K562 (cell line): Measurements from ENCODE around the gene RARG.

Source experiments
- EZH2 ChIP-seq: IDR thresholded peaks from 2 replicates; pipeline ENCODE4 v1.6.1; 2012; ENCODE audit warnings: low read depth, mild to moderate bottlenecking, inconsistent platforms, low read length, borderline replicate concordance
- FOXM1 ChIP-seq, 2 experiments: fragments of 450-650 bp in 1 of 2; sonication (generic) in 1 of 2; formaldehyde crosslinking in 1 of 2; IDR thresholded peaks; 2 replicates each; pipeline versions ENCODE4 v1.6.1 to v1.9.0; 2017 to 2022; ENCODE audit warnings: low read depth in 2 of 2, mild to moderate bottlenecking in 2 of 2, missing genetic modification reagents in 1 of 2, moderate library complexity in 1 of 2
- TAF1 ChIP-seq: IDR thresholded peaks from 2 replicates; pipeline ENCODE4 v1.6.1; 2011; ENCODE audit warnings: mild to moderate bottlenecking, low read length, moderate library complexity; ENCODE audit not compliant: insufficient read depth, control insufficient read depth, severe bottlenecking; ENCODE audit errors: extremely low read depth
- TF ChIP-seq, protein P1 (sequence below): sonication (generic); formaldehyde crosslinking; IDR thresholded peaks from 2 replicates; pipeline ENCODE4 v1.8.0; 2022; ENCODE audit warnings: mild to moderate bottlenecking, missing genetic modification reagents, borderline replicate concordance
- TF ChIP-seq, protein P2 (sequence below), 3 experiments: IDR thresholded peaks in 2 of 3; conservative IDR thresholded peaks in 1 of 3; 2 replicates each; pipeline ENCODE4 v1.5.1; 2011 to 2012; ENCODE audit warnings: low read length in 3 of 3, mild to moderate bottlenecking in 3 of 3, control low read depth in 2 of 3, improper control_type of control experiment in 1 of 3, inconsistent platforms in 1 of 3, low read depth in 1 of 3, mixed read lengths in 1 of 3, moderate library complexity in 1 of 3; ENCODE audit not compliant: insufficient read depth in 2 of 3
- TF ChIP-seq, protein P3 (sequence below): fragments of 450-650 bp; IDR thresholded peaks from 2 replicates; pipeline ENCODE4 v1.7.0; 2016; ENCODE audit warnings: borderline replicate concordance
- TF ChIP-seq, protein P4 (sequence below): sonication (generic); formaldehyde crosslinking; IDR thresholded peaks from 2 replicates; pipeline ENCODE4 v1.9.0; 2022; ENCODE audit warnings: mild to moderate bottlenecking, missing genetic modification reagents

DNA sequence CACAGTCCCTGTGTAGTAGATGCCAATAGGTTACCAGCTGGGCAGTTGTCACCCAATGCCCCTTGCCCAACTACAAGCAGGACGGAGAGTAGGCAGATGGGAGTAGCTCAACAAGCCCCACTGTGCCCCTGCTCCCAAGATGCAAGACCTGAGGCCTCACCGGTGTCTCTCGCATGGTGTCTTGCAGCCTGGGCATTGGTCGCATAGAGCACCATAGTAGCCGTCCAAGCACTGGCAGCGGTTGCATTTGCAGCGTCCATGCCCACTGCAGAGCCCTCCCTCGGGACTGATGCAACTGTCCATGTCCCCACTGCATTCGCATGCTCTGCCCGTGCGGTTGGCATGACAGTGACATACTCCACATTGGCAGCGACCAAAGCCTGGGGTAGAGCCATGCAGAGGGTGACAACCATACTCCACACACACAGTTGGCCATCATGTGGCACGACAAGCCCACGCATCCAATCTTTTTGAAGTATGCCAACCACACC, 39.4 kb downstream of the RARG start:
- TF ChIP-seq EZH2, result no peak
- TF ChIP-seq, protein P1, sequence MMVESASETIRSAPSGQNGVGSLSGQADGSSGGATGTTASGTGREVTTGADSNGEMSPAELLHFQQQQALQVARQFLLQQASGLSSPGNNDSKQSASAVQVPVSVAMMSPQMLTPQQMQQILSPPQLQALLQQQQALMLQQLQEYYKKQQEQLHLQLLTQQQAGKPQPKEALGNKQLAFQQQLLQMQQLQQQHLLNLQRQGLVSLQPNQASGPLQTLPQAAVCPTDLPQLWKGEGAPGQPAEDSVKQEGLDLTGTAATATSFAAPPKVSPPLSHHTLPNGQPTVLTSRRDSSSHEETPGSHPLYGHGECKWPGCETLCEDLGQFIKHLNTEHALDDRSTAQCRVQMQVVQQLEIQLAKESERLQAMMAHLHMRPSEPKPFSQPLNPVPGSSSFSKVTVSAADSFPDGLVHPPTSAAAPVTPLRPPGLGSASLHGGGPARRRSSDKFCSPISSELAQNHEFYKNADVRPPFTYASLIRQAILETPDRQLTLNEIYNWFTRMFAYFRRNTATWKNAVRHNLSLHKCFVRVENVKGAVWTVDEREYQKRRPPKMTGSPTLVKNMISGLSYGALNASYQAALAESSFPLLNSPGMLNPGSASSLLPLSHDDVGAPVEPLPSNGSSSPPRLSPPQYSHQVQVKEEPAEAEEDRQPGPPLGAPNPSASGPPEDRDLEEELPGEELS, result no peak
- no peak for TF ChIP-seq FOXM1 (IDR thresholded peaks at IDR 0.05; ENCODE audit: low read depth)
- TF ChIP-seq FOXM1 (CRISPR knock-in tag; IDR thresholded peaks at IDR 0.05; ENCODE audit: low read depth), result no peak
- no peak for TF ChIP-seq TAF1
- TF ChIP-seq, protein P2, sequence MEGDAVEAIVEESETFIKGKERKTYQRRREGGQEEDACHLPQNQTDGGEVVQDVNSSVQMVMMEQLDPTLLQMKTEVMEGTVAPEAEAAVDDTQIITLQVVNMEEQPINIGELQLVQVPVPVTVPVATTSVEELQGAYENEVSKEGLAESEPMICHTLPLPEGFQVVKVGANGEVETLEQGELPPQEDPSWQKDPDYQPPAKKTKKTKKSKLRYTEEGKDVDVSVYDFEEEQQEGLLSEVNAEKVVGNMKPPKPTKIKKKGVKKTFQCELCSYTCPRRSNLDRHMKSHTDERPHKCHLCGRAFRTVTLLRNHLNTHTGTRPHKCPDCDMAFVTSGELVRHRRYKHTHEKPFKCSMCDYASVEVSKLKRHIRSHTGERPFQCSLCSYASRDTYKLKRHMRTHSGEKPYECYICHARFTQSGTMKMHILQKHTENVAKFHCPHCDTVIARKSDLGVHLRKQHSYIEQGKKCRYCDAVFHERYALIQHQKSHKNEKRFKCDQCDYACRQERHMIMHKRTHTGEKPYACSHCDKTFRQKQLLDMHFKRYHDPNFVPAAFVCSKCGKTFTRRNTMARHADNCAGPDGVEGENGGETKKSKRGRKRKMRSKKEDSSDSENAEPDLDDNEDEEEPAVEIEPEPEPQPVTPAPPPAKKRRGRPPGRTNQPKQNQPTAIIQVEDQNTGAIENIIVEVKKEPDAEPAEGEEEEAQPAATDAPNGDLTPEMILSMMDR (IDR thresholded peaks at IDR 0.05 in 2 of 3, conservative IDR thresholded peaks at IDR 0.05 in 1 of 3; ENCODE audit: insufficient read depth in 2 of 3, low read depth in 1 of 3, low read length in 3 of 3), result no peak
- TF ChIP-seq, protein P3, sequence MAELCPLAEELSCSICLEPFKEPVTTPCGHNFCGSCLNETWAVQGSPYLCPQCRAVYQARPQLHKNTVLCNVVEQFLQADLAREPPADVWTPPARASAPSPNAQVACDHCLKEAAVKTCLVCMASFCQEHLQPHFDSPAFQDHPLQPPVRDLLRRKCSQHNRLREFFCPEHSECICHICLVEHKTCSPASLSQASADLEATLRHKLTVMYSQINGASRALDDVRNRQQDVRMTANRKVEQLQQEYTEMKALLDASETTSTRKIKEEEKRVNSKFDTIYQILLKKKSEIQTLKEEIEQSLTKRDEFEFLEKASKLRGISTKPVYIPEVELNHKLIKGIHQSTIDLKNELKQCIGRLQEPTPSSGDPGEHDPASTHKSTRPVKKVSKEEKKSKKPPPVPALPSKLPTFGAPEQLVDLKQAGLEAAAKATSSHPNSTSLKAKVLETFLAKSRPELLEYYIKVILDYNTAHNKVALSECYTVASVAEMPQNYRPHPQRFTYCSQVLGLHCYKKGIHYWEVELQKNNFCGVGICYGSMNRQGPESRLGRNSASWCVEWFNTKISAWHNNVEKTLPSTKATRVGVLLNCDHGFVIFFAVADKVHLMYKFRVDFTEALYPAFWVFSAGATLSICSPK, result no peak
- TF ChIP-seq, protein P4, sequence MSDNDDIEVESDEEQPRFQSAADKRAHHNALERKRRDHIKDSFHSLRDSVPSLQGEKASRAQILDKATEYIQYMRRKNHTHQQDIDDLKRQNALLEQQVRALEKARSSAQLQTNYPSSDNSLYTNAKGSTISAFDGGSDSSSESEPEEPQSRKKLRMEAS, result no peak
